Medulla oblongata (tissue), 1 donor: Measurements from ENCODE around the gene FAM81B.
"Not testable (repeated sequence)": the region's sequence is repeated elsewhere in the genome, so short reads cannot be mapped to it uniquely, and the experiment has no call there.

Experiments used
- DNase-seq: peaks from one replicate; pipeline ENCODE4 v3.0.0-alpha.2; 2015; ENCODE audit errors: extremely low spot score

Gene FAM81B

DNA sequence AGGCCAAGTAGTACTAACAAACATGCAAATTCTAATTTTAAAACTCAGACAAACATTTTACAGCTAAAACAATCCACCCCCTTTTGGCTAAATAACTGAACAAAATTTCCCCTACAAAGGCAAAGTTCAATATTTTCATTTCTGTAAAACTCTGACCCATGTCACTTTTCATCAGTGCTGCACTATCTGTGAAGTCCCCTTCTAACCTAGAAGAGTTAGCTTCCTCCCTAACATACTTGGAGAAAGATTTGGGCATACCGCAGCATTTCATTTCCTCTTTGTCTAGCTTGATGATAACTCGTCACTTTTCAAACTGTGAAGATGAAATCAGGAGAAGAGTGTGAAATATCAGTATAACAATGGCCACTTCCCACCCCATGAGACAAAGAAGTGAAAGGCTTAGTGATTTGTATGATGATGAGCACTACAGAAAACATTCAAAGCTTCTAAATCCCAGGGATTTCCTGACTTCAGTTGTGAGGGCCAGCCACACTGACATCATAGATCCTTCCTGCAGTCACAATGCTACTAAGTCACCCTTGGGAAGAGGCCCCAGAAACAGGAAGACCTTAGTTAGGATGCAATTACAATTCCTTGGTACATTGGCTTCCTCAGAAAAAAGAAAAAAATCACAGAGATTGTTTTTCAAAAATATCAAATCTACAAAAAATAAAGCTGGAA is at the start of gene FAM81B:
Gene FAM81B, plus strand, starts transcription at position 555 of the 681 bp plus-strand sequence. Its CDS starts 24 bp downstream, at position 579.
- no peak for DNase-seq

GRCh38 chr5:95341444-95341843 is 49.7 kb upstream of the FAM81B start:
- DNase-seq, result not testable (repeated sequence)

DNA sequence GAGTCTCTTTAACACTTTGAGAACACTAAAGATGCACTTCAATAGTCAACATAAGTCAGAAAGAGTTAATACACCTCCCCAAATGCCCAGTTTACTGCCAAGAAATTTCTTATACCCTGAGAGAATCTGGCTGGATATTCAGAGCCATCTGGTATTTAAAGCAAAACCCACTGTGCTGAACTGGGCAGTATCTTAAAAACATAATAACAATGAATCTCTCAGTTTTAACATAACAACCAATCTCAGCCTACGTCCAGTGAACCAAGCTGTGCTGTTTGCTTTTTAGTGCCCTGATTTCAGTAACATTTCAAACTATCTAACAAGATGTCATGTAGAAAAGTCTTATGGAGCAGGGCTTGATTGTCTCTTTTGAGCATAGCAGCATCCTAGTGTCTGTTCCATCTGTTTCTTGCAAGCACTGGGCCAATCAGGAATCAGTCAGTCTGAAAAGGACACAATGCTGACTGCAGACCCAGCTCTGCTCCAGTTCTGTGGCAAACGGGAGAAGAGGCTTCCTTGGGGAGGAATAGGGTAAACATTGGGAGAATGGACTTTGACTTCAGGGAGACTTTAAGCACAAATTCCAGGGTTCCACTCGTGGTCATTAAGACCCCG is 43.6 kb upstream of the FAM81B start:
- no peak for DNase-seq

DNA sequence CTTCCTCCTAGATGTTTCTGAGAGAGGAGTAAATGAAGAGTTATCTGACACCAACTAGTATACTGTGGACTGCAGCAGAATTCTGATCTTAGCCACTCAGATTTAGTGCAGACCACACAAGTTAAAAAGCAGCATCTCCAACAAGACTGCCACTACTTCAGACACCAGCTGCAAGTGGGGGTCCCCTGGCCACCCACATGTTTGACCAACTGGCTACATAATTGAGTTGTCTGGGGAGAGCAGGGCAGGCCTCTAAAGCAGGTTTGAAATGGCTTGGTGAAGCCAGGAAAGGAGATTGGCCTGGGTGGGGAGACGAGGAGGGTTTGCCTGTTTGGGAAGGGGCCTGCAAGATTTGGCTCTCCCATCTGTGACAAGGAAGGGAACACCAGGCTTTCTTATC is 40.5 kb upstream of the FAM81B start:
- no peak for DNase-seq

- DNase-seq, result no peak
Measured at GRCh38 chr5:95352691-95353090, 38.5 kb upstream of the FAM81B start.

- no peak for DNase-seq
Measured at GRCh38 chr5:95358320-95358719, 32.8 kb upstream of the FAM81B start.

DNA sequence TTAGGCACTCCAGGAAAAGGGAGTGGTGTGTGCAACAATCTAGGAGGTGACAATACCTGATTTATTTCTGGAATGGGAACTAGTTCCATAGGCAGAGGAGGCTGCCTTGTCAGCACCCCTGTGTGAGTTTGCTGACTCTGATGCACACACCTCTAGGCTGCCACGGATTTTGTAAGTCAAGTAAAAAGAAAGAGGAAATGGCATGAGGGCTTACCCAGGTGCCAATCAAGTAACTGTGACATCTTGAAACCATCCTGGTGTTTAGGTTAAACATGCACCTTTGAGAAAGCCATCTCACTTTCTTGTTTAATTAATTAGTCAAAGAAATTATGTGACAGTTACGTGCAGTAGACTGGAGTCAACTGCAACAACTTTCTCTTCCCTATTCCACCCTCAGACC is 32.3 kb upstream of the FAM81B start:
- DNase-seq, result no peak

DNA sequence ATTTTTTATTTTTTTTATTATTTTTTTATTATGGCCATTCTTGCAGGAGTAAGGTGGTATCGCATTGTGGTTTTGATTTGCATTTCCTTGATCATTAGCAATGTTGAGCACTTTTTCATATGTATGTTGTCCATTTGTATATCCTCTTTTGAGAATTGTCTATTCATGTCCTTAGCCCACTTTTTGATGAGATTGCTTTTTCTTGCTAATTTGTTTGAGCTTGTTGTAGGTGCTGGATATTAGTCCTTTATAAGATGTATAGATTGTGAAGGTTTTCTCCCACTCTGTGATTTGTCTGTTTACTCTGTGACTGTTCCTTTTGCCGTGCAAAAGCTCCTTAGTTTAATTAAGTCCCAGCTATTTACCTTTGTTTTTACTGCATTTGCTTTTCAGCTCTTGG is 30.5 kb upstream of the FAM81B start:
- DNase-seq, result not testable (repeated sequence)

DNA sequence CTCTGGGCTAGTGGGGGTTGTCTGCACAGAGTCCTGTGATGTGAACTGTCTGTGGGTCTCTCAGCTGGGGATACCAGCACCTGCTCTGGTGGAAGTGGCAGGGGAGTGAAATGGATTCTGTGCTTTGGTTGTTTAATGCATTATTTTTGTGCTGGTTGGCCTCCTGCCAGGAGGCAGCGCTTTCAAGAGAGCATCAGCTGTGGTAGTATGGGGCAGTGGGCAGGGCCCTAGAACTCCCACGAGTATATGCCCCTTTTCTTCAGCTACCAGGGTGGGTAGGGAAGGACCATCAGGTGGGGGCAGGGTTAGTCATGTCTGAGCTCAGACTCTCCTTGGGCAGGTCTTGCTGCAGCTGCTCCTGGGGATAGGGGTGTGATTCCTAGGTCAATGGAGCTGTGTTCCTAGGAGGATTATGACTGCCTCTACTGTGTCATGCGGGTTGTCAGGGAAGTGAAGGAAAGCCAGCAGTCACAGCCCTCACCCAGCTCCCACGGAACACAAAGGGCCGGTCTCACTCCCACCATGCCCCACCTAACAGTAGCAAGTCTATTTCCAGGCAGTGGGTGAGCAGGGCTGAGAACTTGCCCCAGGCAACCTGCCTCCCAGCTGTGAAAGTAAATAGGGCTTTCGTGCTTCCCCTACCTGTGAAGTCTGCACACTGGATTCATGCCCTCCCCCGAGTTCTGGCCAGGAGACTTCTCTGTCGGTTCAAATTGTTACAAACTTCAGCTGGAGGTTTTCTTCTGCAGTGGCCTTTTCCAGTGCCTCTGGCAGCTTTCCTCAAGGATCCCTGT is 25.7 kb upstream of the FAM81B start:
- DNase-seq, result no peak

DNA sequence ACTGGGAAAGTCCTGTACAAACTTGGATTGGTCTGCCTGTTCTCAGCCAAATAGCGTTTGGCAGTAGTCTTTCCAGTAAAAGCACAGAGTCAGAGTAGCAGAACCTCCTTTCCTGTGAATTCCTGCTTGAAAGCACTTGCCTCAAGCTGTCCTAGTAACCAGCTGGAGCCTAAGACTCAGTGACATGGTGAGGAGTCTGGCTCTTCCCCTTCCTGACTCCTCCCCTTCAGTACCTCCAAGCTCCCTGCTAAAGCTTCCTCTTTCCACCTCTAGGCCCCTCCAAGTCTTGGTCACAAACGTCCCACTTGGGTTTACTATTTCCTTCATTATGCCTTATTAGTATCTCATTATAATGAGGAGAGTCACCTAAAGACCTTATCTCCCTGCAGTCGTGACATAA is 21.4 kb upstream of the FAM81B start:
- DNase-seq, result no peak

DNA sequence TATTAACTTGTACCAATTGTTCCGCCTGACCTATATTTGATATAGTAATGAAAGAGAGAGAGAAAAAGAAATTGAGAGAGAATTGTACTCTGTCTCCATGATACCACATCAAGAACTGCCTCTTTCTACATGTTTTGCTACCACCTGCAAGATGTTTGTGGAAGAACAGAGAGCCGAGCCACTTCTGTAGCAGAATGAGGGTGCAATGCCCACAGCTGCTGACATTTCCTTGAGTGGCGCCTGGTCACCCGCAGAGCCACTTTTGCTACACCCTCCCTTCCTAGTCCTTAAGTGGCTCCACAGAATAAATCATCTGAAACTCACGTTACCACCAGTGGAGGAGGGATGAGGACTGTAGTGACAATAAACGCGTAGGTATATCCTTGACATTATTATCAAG is 17.1 kb upstream of the FAM81B start:
- no peak for DNase-seq

DNA sequence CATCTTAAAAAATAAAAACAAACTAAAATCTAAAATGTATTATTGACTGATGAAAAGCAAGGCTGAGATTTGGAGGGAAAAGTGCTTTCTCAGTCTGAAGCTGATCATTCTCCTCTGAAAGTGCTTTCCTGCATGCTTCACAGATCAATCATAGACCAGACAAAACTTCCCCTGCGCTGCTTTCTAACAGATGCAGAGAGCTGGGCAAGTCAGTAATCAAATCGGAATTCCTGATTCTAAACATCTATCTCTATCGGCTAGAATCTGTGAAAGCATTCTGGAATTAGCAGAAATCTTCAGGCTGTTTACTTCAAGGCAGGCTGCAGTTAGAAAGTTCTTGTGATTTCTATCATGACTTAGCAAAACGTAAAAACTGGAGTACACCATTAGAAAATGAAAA is 15.6 kb upstream of the FAM81B start:
- no peak for DNase-seq

GRCh38 chr5:95379133-95379532 is 12.0 kb upstream of the FAM81B start:
- DNase-seq, result no peak

- DNase-seq, result no peak
Measured at GRCh38 chr5:95380103-95380628, 11.0 kb upstream of the FAM81B start.

DNA sequence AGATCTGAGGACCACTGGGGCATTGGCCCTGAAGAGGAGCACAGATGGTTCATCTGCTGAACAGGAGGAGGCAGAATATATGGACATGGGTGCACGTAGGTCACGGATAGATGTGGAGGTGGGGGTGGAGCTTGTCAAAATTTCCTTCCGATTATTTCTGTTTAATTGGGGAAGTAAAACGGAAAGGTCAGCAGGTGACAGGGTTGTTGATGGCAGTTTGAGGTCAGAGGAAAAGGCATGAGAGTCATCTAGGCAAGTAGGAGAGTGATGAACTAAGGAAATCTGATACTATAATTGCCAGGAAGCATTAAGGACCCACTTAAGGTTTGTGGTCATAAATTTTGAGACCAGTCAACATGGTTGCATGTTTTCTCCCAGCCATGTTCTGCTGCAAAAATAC is 8.4 kb upstream of the FAM81B start:
- no peak for DNase-seq

- DNase-seq, result no peak
Measured at GRCh38 chr5:95384485-95385213, 6.5 kb upstream of the FAM81B start.

DNA sequence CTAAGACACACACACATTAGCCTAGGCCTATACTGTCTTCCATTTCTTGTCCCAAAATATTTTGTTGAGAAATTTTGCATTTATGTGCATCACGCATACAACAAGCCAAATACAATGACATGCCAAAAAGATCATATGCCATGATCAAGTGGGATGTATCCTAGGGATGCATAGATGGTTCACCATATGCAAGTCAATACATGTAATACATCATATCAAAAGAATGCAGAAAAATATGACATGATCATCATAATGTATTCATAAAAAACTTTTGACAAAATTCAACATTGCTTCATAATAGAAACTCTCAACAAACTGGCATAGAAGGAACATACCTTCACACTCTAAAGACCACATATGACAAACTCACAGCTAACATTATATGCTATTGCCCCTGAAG is 5.8 kb upstream of the FAM81B start:
- no peak for DNase-seq

- not testable (repeated sequence) for DNase-seq
Measured at GRCh38 chr5:95391965-95392364, 799 bp downstream of the FAM81B start.

- DNase-seq, result no peak
Measured at GRCh38 chr5:95392593-95393182, 1.5 kb downstream of the FAM81B start.

DNA sequence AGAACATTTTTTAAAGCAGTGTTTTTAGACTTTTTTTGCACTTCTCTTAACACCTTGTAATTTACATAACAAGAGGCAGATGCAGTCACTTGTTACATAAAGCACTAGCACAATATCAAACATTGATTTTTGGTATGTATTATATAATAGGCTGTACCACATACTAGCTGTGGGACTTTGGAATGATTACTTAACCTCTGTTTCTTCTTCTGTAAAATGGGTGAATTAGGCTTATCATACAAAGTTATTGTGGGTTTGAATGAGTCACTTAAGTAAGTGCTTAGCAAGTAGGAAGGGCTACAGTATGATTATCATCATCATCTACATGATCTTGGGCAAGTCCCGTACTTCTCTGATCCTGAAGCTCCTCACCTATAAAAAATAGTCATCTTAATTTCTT is 2.1 kb downstream of the FAM81B start:
- DNase-seq, result no peak

- no peak for DNase-seq
Measured at GRCh38 chr5:95398989-95399388, 7.8 kb downstream of the FAM81B start.

- DNase-seq, result no peak
Measured at GRCh38 chr5:95401626-95402025, 10.5 kb downstream of the FAM81B start.
